ENCODE results near the gene NAA16. TPM values are rescaled to one million over a fixed set of nuclear protein-coding genes. Genes with fewer than 3 reads are reported as not detected.

NAA16 gene
- 23.0 and 30.9 TPM in 2 replicates for total RNA-seq

GRCh38 chr13:41310963-41311405, at the start of gene NAA16:
NAA16 (plus strand) TSS chr13:41311267; CDS start chr13:41311529, 262 bp downstream.

GRCh38 chr13:41263261-41263971, 47.7 kb upstream of the NAA16 start, which contains the start of gene MTRF1:
MTRF1 (minus strand) TSS chr13:41263576; CDS start chr13:41260907, 2,669 bp downstream.

Small RNAs within 50 kb of the gene (small RNA-seq; reads per million reads assigned to genes)
- not detected for gene RNU6-57P

Other genes starting within 250 kb of the NAA16 start
- gene WBP4, start 249.8 kb upstream of the NAA16 start, total RNA-seq, result 10.3 and 11.0 TPM in 2 replicates
- 12.5 and 14.3 TPM in 2 replicates for gene KBTBD6, start 178.5 kb upstream of the NAA16 start, total RNA-seq
- gene KBTBD7, start 116.7 kb upstream of the NAA16 start, total RNA-seq, result 5.2 and 6.2 TPM in 2 replicates
- gene MTRF1, start 47.7 kb upstream of the NAA16 start, total RNA-seq, result 16.4 and 18.1 TPM in 2 replicates
- 17.0 and 23.0 TPM in 2 replicates for gene RGCC, start 146.3 kb downstream of the NAA16 start, total RNA-seq

Measured in thoracic aorta endothelial cell (primary cell).